Measurements from ENCODE around the gene LLGL1.

LLGL1 gene

DNA sequence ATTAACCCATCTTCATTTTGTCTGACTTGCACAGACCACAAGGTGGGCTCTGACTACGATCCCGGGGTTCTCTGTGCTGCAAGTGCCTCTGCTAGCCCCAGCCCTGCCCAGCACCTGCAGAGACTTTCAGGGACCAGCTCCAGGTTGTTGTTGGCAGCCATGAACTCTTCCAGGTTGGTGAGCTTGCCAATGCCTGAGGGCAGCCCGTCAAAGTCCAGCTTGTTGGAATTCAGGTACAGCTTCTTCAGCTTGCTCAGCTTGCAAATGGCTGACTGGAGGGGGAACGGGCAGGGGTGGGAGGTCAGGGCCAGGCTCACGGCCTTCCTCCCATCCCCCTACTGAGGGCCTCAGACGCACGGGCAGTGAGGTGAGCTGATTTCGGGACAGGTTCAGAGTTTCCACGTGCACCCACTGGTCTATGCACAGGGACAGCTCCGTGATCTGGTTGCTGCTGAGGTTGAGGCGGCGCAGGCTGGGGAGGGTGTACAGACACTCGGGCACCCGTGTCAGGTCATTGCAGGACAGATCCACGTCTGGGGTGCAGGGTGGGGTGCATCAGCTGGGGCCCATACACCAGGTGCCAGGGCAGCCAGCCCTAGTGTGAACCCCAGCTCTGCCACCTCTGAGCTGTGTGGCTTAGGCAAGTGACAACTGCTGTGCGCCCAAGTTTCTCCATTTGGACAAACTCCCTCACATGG lies 27.9 kb downstream of the LLGL1 start:
- DNase-seq (ENCODE audit: low read depth): no peak

DNA sequence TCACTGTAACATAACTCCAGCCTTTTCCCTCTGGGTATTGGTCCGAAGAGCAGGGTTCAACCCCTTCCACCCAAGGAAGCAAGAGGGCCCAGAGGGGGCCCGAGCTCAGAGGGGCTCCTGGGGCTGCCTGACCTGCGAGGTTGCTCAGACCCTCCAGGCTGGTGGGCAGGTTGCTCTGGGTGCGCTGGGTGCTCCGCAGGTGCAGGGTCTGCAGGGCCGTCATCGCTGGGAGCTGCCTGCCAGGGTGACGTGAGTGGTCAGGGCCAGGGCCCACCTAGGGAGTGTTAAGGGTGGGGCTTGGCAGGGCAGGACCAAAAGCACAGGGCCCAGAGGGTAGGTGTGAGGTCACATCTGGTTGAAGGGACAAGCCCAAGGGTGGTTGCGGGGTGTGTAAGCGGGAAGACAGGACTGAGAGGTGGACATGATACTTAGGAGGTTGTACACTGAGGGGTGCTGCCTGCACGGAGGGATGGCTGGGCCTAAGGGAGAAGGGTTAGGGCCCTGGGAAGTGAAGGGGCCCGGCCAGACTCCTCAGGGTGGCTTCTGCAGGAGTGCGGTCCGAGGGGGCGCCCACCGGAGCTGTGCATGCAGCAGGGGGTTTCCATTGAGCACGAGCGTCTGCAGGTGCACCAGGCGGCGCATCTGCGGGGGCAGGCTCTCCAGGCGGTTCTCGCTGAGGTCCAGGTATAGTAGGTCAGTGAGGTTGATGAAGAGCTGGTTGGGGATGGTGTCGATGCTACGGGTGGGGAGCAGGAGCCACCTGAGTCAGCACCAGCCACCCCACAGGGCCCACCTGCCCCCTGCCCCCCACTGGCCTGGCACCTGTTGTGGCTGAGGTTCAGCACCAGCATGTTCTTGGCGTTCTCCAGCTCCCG lies 28.7 kb downstream of the LLGL1 start:
- no peak for DNase-seq (ENCODE audit: low read depth)

DNA sequence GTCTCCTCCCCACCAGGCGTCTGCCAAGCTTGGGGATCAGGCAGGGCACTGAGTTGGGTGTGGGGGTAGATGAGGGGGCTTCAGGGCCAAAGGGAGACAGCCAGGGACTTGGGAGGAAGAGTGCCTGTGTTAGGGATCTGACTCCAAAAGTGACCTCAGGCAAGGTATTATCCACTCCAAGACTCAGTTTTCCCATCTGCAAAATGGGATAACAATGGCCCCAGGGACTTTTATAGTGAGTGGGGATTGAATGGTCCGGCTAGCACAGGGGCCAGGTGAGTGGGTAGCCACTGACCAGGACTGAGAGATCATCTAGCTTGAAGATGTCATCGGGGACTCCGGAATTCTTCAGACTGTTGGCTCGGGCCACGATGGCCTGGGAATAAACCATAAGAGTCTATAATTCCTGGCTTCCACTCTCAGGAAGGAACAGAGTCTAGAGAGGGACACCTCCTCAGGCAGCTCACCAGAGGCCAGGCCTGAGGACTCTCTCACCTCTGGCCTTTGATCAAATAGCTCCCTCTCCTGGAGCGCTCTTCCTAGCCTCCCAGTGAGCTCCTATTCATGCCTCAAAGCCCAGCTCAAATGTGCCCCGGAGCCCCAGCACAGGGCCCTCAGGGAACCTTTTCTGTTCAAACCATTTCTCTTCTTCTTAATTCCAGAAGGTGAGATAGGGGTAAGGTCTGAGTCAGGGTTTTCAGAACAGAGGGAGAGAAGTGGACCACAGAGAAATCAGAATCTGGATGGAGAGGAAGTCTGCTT lies 29.6 kb downstream of the LLGL1 start:
- DNase-seq (ENCODE audit: low read depth): no peak

GRCh38 chr17:18256351-18256750 lies 30.9 kb downstream of the LLGL1 start:
- no peak for DNase-seq (ENCODE audit: low read depth)

- no peak for DNase-seq (ENCODE audit: low read depth)
Observed at GRCh38 chr17:18256776-18257175, 31.3 kb downstream of the LLGL1 start.

DNA sequence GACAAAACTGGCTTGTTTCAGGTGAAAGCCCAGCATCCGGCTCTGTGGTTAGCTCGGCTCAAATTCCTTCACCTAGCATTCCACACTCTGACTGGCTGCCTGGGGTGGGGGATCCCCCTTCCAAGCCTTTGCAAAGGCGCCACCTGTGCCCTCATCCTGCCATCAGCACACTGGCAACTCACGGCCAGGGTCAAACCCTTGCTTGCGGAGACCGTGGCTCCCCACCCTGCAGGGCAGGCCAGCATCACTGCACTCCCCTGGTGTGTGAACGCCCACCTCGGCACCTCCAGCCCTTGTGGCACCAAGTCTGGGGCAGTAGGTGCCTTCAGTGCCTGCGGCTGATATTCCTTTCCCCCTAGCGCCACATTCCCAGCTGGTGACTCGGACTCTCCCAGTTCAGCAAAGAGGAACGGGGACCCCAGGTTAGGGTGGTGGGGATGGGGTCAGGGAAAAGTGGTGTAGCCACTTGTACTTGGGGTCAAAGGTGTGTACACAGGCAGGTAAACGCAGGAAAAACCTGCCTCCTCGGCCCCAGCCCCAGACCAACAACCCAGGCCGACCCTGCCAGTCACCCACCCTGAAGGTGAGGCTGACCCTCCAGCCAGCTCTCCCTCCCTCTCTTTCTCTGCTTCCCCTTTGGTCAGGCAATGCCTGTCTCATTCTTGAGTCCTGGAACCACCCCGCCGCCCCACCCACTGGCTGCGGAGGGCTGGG lies 32.0 kb downstream of the LLGL1 start:
- no peak for DNase-seq (ENCODE audit: low read depth)

DNA sequence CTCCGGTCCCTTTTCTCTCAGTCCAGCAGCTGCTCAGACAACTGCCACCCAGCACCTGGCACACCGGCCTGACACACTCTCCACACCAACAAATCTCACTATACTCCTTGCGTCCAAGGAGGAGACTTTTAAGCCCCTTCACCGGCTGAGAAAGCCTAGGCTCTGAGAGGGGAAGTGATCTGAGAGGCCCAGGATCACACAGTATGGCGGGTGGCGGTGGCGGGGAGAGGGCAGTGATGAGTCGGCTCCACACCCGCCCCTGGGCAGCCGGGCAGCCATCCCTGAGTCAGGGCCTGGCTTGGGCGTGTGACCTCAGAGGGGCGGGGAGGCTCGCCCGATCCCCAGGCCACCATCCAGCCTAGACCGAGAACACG lies 32.5 kb downstream of the LLGL1 start:
- DNase-seq (ENCODE audit: low read depth): peak; percentile 74

DNA sequence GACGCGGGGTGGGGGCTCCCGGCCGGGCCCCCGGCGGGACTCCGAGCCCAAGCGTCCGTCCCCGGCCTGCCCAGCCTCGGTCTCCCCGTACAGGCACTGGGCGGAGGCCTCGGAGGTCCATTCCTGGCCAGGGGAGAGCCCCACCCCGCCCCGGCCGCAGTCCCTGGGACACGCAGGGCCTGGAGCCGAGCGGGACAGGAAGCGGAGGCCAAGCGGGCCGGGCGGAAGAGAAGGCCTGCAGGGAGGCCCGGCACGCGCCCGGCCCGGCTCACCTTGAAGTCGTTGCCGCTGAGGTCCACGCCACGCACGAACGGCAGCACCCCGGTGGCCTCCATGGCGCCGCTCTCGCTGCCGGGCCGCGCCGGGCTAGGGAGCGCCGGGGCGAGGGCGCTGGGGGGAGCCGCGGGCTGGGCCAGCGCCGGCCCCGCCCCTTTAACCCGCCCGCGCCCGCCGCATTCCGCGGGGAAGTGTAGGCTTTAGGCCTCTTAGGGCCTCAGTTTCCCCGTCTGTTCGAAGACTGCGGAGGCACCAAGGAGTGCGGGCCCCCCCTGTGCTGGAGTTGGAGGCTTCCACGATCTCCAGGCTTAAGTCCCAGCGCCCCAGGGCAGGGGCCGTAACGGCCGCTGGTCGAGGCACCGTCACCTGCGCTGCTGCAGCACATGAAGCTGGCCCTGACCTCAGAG lies 33.1 kb downstream of the LLGL1 start, which contains the start of gene FLII:
Gene FLII, minus strand, starts transcription at position 383 of the 683 bp plus-strand sequence. Its CDS starts 48 bp downstream, at position 335.
- DNase-seq (ENCODE audit: low read depth): peak; percentile 25

GRCh38 chr17:18259621-18260331 lies 34.3 kb downstream of the LLGL1 start:
- DNase-seq (ENCODE audit: low read depth): no peak

DNA sequence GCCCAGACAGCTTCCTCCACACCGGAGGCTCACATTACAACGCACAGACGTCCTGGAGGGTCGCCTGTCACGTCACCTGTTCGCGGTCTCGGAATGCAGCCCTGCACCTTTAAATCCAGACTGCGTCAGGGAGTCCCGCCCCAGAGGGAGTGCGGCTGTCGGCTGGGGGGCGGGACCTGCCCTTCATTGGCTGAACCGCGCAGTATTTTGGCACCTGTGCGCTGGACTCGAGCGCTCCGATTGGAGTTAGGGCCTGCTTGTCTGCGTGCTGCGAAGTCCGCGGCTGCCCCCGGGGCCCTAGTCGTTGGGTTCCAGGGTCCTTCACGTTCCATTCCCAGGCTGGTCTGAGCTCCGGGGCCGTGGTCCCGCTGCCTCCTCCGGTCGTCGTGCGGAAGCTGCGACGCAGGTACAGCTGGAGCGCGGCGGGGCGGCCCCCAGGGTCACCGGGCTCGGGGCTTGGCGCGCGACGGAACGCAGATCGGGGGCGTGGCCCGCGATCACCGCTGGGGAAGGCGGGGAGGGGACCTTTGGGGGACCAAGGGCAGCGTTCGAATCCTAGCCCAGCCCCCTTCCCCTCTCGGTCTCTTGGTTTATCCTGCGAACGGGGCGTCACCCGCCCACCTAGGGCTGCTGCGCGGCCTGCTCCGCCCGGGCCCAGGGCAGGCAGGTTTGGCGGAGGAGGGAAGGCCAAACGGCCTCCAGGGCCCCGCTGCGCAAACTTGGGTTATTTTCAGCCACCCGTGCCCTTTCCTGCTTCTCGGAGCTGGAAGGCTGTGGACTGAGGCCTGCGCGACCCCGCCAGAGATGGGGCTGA lies 35.1 kb downstream of the LLGL1 start, which contains the start of gene MIEF2:
Gene MIEF2, plus strand, starts transcription at position 331 of the 814 bp plus-strand sequence. CDS start 2,059 bp downstream, outside the sequence.
- DNase-seq (ENCODE audit: low read depth): peak; percentile 91

- peak; percentile 18 for DNase-seq (ENCODE audit: low read depth)
Observed at GRCh38 chr17:18261146-18261515, 35.7 kb downstream of the LLGL1 start.

DNA sequence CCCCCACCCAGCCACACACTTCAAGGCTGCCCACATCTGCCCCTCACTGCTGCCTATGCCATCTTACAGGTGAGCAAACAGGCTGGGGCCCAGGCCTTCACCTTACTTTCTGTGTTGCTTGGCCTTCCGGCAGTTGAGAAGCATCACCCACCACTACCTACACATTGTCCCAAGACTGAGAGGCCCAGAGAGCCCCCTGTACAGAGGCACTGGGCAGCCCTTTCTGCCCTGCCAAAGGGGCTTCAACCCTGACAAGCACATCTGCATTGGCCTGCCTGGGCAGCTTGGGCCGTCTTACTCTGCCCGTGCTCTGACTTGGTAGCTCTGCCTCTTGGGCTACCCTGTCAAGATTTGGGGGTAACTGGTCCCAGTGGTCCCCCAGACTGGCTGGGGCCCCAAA lies 36.2 kb downstream of the LLGL1 start:
- DNase-seq (ENCODE audit: low read depth): no peak

DNA sequence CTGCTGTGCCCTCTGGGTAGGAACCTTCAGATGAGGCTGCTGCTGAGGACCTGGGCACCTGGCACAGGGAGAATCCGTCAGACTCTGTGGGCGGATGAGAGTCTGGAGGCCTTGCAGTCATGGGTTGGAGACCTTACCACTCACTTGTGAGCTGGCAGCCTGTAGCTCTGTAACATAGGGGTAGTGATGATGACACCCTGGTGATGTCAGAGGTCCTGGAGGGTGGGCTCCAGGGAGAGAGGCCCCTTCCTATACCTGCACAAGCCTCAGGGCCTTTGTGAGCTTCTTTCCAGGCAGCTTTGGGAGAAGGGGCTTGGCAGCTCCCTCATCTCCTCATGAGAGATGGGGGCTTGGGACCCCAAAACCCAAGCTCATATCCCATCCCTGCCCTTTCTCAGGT lies 36.7 kb downstream of the LLGL1 start:
- DNase-seq (ENCODE audit: low read depth): no peak

GRCh38 chr17:18262641-18263040 lies 37.2 kb downstream of the LLGL1 start:
- DNase-seq (ENCODE audit: low read depth): no peak

DNA sequence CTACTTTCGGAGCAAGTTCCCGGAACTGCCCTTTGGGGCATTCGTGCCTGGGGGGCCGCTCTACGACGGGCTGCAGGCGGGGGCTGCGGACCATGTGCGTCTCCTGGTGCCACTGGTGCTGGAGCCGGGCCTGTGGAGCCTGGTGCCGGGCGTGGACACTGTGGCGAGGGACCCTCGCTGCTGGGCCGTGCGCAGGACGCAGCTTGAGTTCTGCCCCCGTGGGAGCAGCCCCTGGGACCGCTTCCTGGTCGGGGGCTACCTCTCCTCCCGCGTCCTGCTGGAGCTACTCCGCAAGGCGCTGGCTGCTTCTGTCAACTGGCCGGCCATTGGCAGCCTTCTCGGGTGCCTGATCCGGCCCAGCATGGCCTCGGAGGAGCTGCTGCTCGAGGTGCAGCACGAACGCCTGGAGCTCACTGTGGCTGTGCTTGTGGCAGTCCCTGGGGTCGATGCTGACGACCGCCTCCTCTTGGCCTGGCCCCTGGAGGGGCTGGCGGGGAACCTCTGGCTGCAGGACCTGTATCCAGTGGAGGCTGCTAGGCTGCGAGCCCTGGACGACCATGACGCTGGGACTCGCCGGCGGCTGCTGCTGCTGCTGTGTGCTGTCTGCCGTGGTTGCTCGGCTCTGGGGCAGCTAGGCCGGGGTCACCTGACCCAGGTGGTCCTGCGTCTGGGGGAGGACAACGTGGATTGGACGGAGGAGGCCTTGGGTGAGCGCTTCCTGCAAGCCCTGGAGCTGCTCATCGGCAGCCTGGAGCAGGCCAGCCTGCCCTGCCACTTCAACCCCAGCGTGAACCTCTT lies 38.6 kb downstream of the LLGL1 start:
- DNase-seq (ENCODE audit: low read depth): no peak

- DNase-seq (ENCODE audit: low read depth): no peak
Observed at GRCh38 chr17:18267366-18267765, 41.9 kb downstream of the LLGL1 start.

DNA sequence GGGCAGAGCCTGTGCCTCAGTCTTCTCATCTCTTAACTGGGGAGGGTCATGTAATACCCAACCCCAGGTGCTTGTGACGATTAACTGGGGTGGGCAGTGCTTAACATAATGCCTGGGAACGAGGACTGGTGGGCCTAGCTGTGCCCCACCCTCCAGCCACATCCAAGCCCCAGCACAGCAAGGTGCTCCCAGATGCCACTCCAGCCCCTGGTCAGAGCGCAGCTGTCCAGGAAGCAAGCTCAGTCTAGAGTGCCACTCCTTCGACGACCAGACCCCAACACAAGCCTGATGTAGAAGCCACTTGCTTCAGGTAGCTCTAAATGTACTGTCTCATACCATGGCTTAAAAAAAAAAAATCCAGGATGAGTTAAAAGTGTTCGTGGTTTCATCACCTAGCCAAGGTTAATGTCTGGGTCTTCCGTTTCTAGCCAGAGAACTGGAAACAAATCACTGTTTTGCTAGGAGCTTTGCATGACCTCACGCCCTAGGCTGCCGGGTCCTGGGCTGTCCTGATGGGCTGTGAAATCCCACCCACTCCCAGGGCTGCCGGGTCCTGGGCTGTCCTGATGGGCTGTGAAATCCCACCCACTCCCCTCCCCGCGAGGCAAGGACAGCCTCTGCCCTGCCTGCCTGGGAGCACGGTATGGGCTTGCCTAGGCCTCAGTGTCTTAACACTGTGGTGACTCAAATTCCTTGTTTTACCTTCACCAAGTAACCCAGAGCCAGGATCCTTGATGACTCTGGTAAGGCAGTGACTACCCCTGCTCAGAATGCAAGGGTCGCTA lies 42.7 kb downstream of the LLGL1 start:
- no peak for DNase-seq (ENCODE audit: low read depth)
